HCT116 (cell line): ENCODE data around the gene RBPJ. TPM values are rescaled to one million over a fixed set of nuclear protein-coding genes. Genes with fewer than 3 reads are reported as not detected.

ENCODE experiments used
- ATAC-seq: fragments of 200-7000 bp; cut with Tn5 transposase; 2 replicates; pipeline ENCODE4 v1.9.1; 2020; ENCODE audit warnings: mild to moderate bottlenecking, moderate library complexity
- BruUV-seq: library from RNA; stranded (reverse); fragments of 400-500 nt; replicated peaks from 2 replicates; lab custom pipeline; 2021; lab: Mats Ljungman, UMichigan
- CTCF ChIA-PET: fragments of 300-600 bp; sonication (Branson Sonifier 250); formaldehyde crosslinking; loops from one replicate; lab custom pipeline; 2021; ENCODE audit warnings: antibody characterized with exemption; lab: Charles Lee
- POLR2A ChIA-PET: fragments of 300-600, 350-600 bp; sonication (Branson Sonifier 250); formaldehyde crosslinking; loops from one replicate; lab custom pipeline; 2021; ENCODE audit warnings: antibody characterized with exemption; lab: Charles Lee
- RAD21 ChIA-PET, 2 experiments: fragments of 300-600 bp; sonication (Branson Sonifier 250); formaldehyde crosslinking; loops; one replicate each; lab custom pipeline; 2023; ENCODE audit warnings: low total read pairs in 2 of 2; ENCODE audit not compliant: uncharacterized antibody in 2 of 2, unreplicated experiment in 2 of 2, low non-redundant PET in 1 of 2; lab: Charles Lee
- DNase-seq: peaks from one replicate; pipeline ENCODE4 v3.0.0-alpha.2; 2010; ENCODE audit warnings: low read depth, low spot score
- H2AFZ ChIP-seq: fragments of 200-600 bp; shearing (Covaris generic), sonication (generic); 2 replicates; pipeline ENCODE4 v1.6.1; 2017; ENCODE audit warnings: low read depth, mixed run types, mixed read lengths, antibody characterized with exemption, low read length; ENCODE audit not compliant: poor library complexity, severe bottlenecking
- H3K27ac ChIP-seq: 2 replicates; pipeline ENCODE4 v1.5.1; 2012; ENCODE audit warnings: low read depth, low read length
- H3K27me3 ChIP-seq: fragments of 200-600 bp; sonication (generic); 2 replicates; pipeline ENCODE4 v1.6.1; 2016; ENCODE audit warnings: mixed run types, low read length, mixed read lengths; ENCODE audit not compliant: insufficient read depth
- H3K36me3 ChIP-seq, 2 experiments: fragments of 200-500 bp in 1 of 2; fragments of 200-600 bp in 1 of 2; sonication (Bioruptor generic) in 1 of 2; sonication (generic) in 1 of 2; 2 replicates each; pipeline versions ENCODE4 v1.5.1 to v1.6.1; 2014 to 2016; ENCODE audit warnings: low read length in 2 of 2, inconsistent platforms in 1 of 2, mixed read lengths in 1 of 2, mixed run types in 1 of 2; ENCODE audit not compliant: insufficient read depth in 2 of 2, control insufficient read depth in 1 of 2
- H3K4me1 ChIP-seq, 2 experiments: fragments of 200-600 bp in 1 of 2; sonication (generic) in 1 of 2; 2 replicates each; pipeline versions ENCODE4 v1.5.1 to v1.6.1; 2012 to 2017; ENCODE audit warnings: low read length in 2 of 2, inconsistent platforms in 1 of 2, mild to moderate bottlenecking in 1 of 2, mixed read lengths in 1 of 2, mixed run types in 1 of 2, moderate library complexity in 1 of 2; ENCODE audit not compliant: insufficient read depth in 2 of 2, control insufficient read depth in 1 of 2
- H3K4me2 ChIP-seq: fragments of 200-600 bp; sonication (generic); 2 replicates; pipeline ENCODE4 v1.6.1; 2017; ENCODE audit warnings: mixed run types, low read length, mixed read lengths
- H3K4me3 ChIP-seq, 2 experiments: fragments of 200-600 bp in 1 of 2; sonication (generic) in 1 of 2; replicated peaks in 1 of 2; 2 replicates each; pipeline ENCODE4 v1.5.1; 2011 to 2016; ENCODE audit warnings: low read length in 2 of 2, control low read depth in 1 of 2, low read depth in 1 of 2, mild to moderate bottlenecking in 1 of 2, mixed read lengths in 1 of 2, mixed run types in 1 of 2
- H3K79me2 ChIP-seq: fragments of 200-600 bp; sonication (generic); 2 replicates; pipeline ENCODE4 v1.6.1; 2017; ENCODE audit warnings: mild to moderate bottlenecking, mixed run types, low read length, moderate library complexity, mixed read lengths; ENCODE audit not compliant: insufficient read depth
- H3K9ac ChIP-seq: fragments of 200-600 bp; sonication (generic); 2 replicates; pipeline ENCODE4 v1.6.1; 2016; ENCODE audit warnings: low read length, mixed read lengths
- H3K9me2 ChIP-seq: fragments of 200-600 bp; sonication (generic), shearing (Covaris generic); 2 replicates; pipeline ENCODE4 v1.6.1; 2017; ENCODE audit warnings: mixed run types, mild to moderate bottlenecking, moderate library complexity; ENCODE audit not compliant: insufficient read depth
- H3K9me3 ChIP-seq, 2 experiments: fragments of 200-500 bp in 1 of 2; fragments of 200-600 bp in 1 of 2; sonication (Bioruptor generic) in 1 of 2; sonication (generic) in 1 of 2; 2 replicates each; pipeline ENCODE4 v1.6.1; 2014 to 2017; ENCODE audit warnings: low read length in 2 of 2, mixed read lengths in 2 of 2, inconsistent platforms in 1 of 2, low read depth in 1 of 2, mild to moderate bottlenecking in 1 of 2, mixed run types in 1 of 2, moderate library complexity in 1 of 2; ENCODE audit not compliant: control insufficient read depth in 1 of 2, insufficient read depth in 1 of 2
- H4K20me1 ChIP-seq: fragments of 200-600 bp; sonication (generic), shearing (Covaris generic); 2 replicates; pipeline ENCODE4 v1.6.1; 2017; ENCODE audit warnings: mixed run types, mild to moderate bottlenecking, moderate library complexity; ENCODE audit not compliant: insufficient read depth
- CBX3 ChIP-seq: IDR thresholded peaks from 2 replicates; pipeline ENCODE4 v1.6.1; 2012; ENCODE audit warnings: low read depth
- CEBPB ChIP-seq: IDR thresholded peaks from 2 replicates; pipeline ENCODE4 v1.6.1; 2012; ENCODE audit warnings: low read depth
- CTCF ChIP-seq, 3 experiments: fragments of 200-600 bp in 1 of 3; sonication (generic) in 1 of 3; IDR thresholded peaks in 2 of 3; conservative IDR thresholded peaks in 1 of 3; 2 replicates each; pipeline ENCODE4 v1.5.1; 2012 to 2017; ENCODE audit warnings: low read depth in 2 of 3, low read length in 2 of 3, antibody characterized with exemption in 1 of 3, borderline replicate concordance in 1 of 3, control low read depth in 1 of 3, mild to moderate bottlenecking in 1 of 3, mixed read lengths in 1 of 3, mixed run types in 1 of 3, moderate library complexity in 1 of 3; ENCODE audit not compliant: insufficient read depth in 1 of 3
- EGR1 ChIP-seq: IDR thresholded peaks from 2 replicates; pipeline ENCODE4 v1.6.1; 2012; ENCODE audit warnings: low read depth
- EZH2 ChIP-seq: fragments of 200-600 bp; sonication (generic); IDR thresholded peaks from 2 replicates; pipeline ENCODE4 v1.6.1; 2017; ENCODE audit warnings: antibody characterized with exemption, mixed run types
- EZH2phosphoT487 ChIP-seq: fragments of 200-600 bp; IDR thresholded peaks from 2 replicates; pipeline ENCODE4 v1.6.1; 2018; ENCODE audit warnings: antibody characterized with exemption, borderline replicate concordance
- FOSL1 ChIP-seq: IDR thresholded peaks from 2 replicates; pipeline ENCODE4 v1.6.1; 2012; ENCODE audit warnings: low read depth
- MAX ChIP-seq: IDR thresholded peaks from 2 replicates; pipeline ENCODE4 v1.6.1; 2012
- RAD21 ChIP-seq: IDR thresholded peaks from 2 replicates; pipeline ENCODE4 v1.6.1; 2012; ENCODE audit warnings: low read depth, mild to moderate bottlenecking
- REST ChIP-seq: IDR thresholded peaks from 2 replicates; pipeline ENCODE4 v1.6.1; 2012; ENCODE audit warnings: low read depth
- SIN3A ChIP-seq: IDR thresholded peaks from 2 replicates; pipeline ENCODE4 v1.6.1; 2012; ENCODE audit warnings: low read depth
- SRF ChIP-seq: IDR thresholded peaks from 2 replicates; pipeline ENCODE4 v1.6.1; 2012; ENCODE audit warnings: low read depth
- YY1 ChIP-seq: IDR thresholded peaks from 2 replicates; pipeline ENCODE4 v1.6.1; 2011; ENCODE audit warnings: low read length, low read depth, moderate library complexity, mild to moderate bottlenecking; ENCODE audit not compliant: insufficient replicate concordance; ENCODE audit errors: extremely low read depth
- ZBTB33 ChIP-seq: IDR thresholded peaks from 2 replicates; pipeline ENCODE4 v1.6.1; 2011; ENCODE audit warnings: mild to moderate bottlenecking, low read length, moderate library complexity; ENCODE audit not compliant: insufficient replicate concordance; ENCODE audit errors: extremely low read depth
- ZNF274 ChIP-seq: fragments of 200-500 bp; sonication (Bioruptor generic); IDR thresholded peaks from 2 replicates; pipeline ENCODE4 v1.6.1; 2014; ENCODE audit warnings: mild to moderate bottlenecking, low read depth, low read length, inconsistent platforms
- intact Hi-C: fragments of 100-400 bp; cut with micrococcal nuclease; formaldehyde crosslinking; loops from 2 replicates; pipeline ENCODE4 v1.10.0; 2022
- total RNA-seq: library from RNA; stranded (reverse); gene quantifications from one replicate; pipeline ENCODE4 v1.2.1, GENCODE V29; 2021; ENCODE audit not compliant: unreplicated experiment

RBPJ gene
- total RNA-seq, 1 experiment from 2014 or later: 72.7 TPM

- no TSS peak for BruUV-seq
- intact Hi-C loops: no loop called here
- CTCF ChIA-PET: no interaction called here
These were observed 13.6 kb upstream of the RBPJ start for GRCh38 chr4:26307037-26307800.

More at GRCh38 chr4:26307037-26307800, 13.6 kb upstream of the RBPJ start:
- H2AFZ ChIP-seq: no peak overlapping the region
- no peaks in the 10 kb centered on the region for H3K27me3 ChIP-seq
- POLR2A ChIA-PET: no interaction called here
- TF ChIP-seq SRF: no peak
- TF ChIP-seq EZH2phosphoT487: no peak
- no peak for TF ChIP-seq EZH2
- no peak for TF ChIP-seq ZNF274
- no peak for TF ChIP-seq ZBTB33
- no peak for TF ChIP-seq REST
- no peak for TF ChIP-seq FOSL1
- TF ChIP-seq CTCF (IDR thresholded peaks at IDR 0.05 in 2 of 3, conservative IDR thresholded peaks at IDR 0.05 in 1 of 3; ENCODE audit: borderline replicate concordance in 1 of 3, insufficient read depth in 1 of 3, low read depth in 2 of 3, low read length in 2 of 3): no peak
- TF ChIP-seq EGR1: no peak
- no peak for TF ChIP-seq RAD21
- TF ChIP-seq CEBPB: no peak
- no peak for TF ChIP-seq MAX
- TF ChIP-seq YY1: no peak
- TF ChIP-seq SIN3A: no peak
- TF ChIP-seq CBX3: no peak
- no peaks in the 10 kb centered on the region for H3K4me1 ChIP-seq
- H3K4me2 ChIP-seq: no peak overlapping the region
- no peaks in the 10 kb centered on the region for H3K9me3 ChIP-seq
- RAD21 ChIA-PET: no interaction called here
- DNase-seq (no peak), ATAC-seq (no peak)
- H3K4me3 ChIP-seq: no peak overlapping the region
- no peak overlapping the region for H3K27ac ChIP-seq
- H3K9ac ChIP-seq: no peak overlapping the region
- no peaks in the 10 kb centered on the region for H3K36me3 ChIP-seq
- no peaks in the 10 kb centered on the region for H3K79me2 ChIP-seq
- no peaks in the 10 kb centered on the region for H4K20me1 ChIP-seq
- H3K9me2 ChIP-seq: no peaks in the 10 kb centered on the region
